CD1c-positive myeloid dendritic cell (primary cell): ENCODE results near the gene OTOF.

Experiments used
- DNase-seq: peaks from one replicate; pipeline ENCODE4 v3.0.0-alpha.2; 2016; ENCODE audit errors: extremely low spot score

The OTOF gene

GRCh38 chr2:26465981-26466471 lies 11.9 kb downstream of the OTOF start:
- no peak for DNase-seq

GRCh38 chr2:26465266-26465925 lies 12.5 kb downstream of the OTOF start:
- no peak for DNase-seq

DNA sequence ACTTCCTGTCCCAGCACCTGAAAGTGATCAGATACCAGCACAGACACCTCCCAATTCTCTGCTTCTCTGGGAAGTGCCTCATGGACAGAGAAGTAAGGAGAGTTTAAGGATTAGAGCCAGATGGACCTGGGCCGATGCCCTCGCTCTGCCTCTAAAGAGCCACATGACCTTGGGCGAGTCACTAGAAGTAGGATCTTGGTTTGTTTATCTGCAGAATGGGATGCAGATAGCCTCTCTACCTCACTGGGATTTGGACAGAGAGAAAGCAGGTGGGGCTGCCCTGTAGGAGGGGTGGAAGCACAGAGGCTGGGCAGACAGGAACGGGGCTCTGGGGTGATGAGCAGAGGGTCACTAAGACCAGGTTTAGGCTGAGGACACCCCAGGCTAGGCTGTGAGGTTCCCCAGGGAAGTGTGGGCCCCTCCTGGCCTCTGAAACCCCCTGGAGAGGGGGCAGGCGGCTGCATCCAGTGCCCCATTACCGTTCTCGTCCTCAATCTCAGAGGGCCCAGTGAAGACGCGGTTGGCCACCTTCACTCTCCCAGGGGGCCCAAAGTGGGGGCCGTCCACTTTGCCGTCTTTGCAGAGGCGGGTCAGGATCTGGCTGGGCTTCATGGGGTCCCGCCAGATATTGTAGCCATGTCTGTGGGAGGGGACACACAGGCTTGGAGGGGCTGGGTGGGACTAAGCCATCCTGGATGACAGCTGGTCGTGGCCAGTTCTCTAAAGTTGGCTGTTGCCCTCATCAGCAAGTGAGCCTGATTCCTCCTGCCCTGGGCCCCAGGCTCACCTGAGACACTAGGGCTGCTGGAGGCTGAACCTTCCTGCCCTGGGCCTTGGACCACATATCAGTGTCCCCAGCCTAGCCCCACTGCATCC lies 13.3 kb downstream of the OTOF start:
- no peak for DNase-seq

GRCh38 chr2:26463244-26464192 lies 14.4 kb downstream of the OTOF start:
- DNase-seq: no peak

- peak; percentile 32 for DNase-seq
These were observed 15.2 kb downstream of the OTOF start for GRCh38 chr2:26462511-26463243.

DNA sequence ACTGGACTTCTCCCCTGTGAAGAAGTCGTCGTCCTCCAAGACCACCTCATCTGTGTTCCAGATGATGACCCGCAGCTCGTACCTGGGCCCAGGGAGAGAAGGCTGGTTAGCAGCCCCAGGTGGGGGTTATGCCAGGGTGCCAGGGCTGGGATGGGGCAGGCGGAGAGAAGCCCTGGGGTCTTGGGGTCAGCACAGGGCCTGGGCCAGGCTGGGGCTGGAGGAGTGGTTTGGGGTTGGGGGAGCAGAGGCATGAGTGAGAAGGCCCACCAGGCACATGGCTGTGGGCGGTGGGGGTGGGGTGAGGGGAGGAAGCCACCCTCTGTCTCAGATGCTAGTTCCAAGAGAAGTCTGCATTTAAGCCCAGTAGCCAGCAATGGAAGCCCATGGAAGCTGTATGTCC lies 15.8 kb downstream of the OTOF start:
- DNase-seq: no peak

DNA sequence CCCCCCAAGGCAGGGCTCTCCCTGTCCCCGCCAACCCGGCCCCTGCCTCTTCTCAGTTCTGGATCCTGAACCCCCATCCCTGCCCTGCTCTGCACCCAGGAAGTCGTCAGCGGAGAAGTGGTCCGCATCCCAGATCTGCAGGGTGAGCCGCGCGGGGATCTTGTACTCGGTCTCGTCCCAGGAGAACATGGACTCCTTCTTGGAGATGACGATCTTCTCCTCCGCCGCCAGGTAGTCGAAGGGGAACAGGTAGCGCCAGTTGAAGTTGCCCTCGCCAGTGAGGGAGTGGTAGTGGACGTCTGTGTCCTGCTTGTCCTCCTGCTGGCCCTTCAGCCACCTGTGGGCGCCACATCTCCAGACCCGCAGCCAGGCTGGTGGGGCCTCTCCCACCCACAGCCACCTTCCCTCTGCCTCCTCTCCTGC lies 16.3 kb downstream of the OTOF start:
- no peak for DNase-seq

GRCh38 chr2:26460613-26461031 lies 17.3 kb downstream of the OTOF start:
- no peak for DNase-seq

DNA sequence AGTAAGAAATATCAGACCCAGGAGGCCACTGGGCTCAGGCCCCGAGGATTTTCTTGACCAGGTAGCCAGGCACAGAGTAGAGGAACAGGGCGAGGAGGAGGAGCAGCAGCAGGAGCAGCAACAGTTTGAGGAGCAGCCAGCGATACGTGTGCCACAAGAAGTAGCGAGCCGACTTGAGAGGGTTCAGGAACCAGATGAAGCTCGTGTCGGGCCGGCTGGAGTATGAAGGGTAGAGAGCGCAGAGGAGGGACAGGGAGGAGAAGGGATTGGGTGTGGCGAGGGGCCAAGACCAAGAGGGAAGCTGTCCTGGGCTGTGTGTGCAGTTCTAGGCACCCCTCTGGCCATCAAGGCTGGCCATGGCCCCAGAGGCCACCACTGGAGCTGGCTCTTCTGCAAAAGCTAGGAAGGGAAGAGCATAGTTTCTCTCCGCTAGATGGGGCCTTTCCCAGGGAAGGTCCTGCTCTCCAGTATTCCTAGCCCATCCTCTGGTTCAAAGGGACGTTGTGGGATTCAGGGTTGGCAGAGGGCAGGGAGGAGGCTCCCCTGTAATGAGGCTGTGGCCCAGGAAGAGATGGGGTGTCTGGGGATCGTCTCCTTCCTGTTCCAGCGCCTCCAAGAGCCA lies 17.8 kb downstream of the OTOF start:
- DNase-seq: no peak

GRCh38 chr2:26458365-26459042 lies 19.4 kb downstream of the OTOF start:
- DNase-seq: no peak

DNA sequence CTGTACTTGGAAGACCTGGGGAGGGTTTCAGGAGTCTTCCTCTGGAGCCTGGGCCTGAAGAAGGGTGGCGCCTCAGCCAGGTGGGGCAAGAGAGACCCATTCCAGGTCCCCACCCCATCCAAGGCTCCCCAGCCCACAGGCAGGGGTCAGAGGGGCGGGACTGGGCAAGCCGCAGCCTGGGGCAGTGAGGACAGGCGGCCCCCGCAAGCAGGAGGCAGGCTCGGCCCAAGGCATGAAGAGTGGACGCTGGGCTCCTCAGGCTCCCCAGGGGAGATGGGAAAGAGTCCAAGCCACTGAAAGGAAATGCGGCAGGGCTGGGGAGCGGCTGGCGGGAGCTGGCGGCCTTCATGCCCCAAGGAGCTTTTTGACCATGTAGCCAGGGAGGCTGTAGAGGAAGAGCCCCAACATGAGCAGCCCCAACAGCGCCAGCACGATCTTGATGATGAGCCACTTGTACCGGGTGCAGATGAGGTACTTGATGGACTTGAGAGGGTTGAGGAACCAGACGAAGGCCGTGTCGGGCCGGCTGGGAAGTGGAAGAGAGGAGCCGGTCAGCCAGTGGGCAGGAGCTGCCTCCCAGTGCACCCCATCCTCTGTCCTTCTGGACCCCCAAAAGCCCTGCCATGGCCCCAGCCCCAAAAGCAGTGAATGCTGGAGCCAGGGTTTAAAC lies 20.1 kb downstream of the OTOF start:
- no peak for DNase-seq

DNA sequence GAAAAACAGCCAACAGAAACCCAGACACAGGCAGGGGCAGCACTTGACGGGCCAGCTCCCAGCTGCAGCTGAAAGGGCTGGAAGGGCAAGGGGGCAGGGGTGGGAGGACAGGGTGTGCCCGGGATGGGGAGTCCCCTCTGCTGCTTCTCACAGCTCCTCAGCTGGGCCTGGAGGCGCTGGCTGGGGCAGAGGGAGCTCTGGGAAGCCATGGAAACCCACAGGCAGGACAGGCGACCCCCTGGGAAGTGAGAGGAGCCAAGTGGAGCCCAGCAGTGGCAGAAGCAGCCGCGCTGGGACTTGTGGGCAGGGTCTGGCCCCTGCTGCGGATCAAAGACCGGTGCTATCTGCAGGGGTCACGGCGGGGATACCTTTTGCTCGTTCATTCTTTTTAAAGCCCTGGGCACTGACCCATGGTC lies 20.7 kb downstream of the OTOF start:
- DNase-seq: no peak

- peak; percentile 50 for DNase-seq
These were observed 21.3 kb downstream of the OTOF start for GRCh38 chr2:26456440-26457250.

DNA sequence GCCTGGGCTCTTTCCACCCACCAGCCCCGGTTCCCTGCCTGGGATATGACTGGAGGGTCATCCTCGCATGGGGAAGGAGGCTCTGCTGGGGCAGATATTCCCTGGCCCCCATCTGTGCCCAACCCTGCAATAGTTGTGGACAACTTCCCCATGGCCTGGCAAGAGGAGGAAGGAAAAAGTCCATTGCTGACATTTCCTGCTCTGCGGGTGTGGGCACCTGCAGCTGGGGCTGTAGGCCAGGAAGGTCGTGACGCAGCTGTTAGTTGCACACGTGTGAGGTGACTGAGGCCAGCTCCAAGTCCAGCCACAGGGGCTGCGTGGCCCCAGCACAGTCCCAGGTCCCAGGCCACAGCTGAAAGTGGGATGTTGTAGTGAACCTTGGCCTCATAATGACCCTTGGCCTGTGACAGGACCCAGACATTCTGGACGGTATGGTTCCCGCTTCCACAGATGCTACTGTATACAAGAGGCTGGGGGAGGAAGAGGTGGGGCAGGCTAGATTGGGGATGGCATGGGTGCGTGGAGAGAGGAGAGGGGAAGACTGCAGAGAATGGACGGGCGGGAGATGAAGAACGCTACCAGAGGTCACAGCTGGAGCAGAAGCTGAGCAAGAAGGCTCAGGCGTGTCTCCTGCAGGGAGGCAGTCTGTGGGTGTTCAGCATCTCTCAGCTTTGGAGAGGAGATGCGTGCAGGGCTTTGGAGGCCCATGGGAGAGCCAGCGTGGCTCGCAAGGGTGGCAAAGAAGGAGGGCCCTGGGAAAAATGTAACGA lies 22.1 kb downstream of the OTOF start:
- peak; percentile 57 for DNase-seq

DNA sequence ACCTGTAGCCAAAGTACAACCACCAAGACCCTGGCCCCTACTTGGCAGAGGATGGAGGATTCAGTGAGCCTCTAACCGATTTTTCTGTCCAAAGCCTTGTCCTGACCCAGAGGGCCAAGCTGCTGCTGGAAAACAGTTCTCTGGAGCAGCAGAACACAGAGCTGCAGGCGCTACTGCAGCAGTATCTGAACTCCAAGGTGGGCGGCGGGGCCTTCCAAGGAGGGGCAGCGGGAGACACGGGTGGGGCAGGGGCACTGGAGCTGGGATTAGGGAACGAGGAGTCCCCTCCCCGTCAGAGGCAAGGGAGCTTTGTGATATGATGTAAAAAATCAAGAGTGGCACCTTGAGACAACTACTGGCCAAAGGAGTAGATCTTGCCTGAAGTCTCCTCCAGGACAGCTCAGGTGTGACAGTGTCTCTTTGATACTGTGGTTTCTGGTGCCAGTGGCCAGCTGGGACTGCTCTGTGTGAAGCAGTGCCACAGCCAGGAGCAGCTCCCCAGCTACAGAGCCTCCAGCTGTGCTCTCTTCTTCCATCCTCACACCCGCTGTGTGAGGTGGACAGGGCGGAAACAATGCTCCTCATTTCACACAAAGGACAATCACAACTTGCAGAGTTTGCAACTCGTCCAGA lies 22.8 kb downstream of the OTOF start:
- no peak for DNase-seq

DNA sequence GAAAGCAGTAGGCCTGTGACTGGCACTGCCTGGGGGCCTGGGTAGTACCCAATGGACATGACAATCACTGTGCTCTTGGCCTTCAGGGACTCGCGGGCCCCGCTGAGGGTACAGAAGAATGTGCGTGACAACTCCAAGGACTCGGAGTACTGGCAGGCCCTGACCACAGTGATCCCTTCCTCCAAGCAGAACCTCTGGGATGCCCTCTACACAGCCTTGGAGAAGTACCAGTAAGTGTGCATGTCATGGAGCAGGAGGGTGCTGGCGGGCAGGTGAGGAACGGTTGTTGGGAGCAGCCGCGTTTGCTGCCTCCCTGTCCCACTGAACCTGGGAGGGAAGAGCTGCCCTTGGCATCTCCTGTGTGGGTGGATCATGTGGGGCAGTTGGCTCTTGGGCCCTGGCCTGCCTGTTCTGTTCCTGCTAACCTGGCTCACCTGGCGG lies 23.3 kb downstream of the OTOF start:
- DNase-seq: no peak
